IPS-18c (cell line): ENCODE data around the gene BCKDHB.
"Not testable (repeated sequence)": the region's sequence is repeated elsewhere in the genome, so short reads cannot be mapped to it uniquely, and the experiment has no call there.

Experiments used
- H3K4me3 ChIP-seq: 2 replicates; pipeline ENCODE4 v1.7.0; 2013; ENCODE audit warnings: low read depth, mild to moderate bottlenecking, low read length, moderate library complexity; ENCODE audit not compliant: insufficient read depth
- H3K9me3 ChIP-seq: one replicate; pipeline ENCODE4 v1.6.1; 2013; ENCODE audit warnings: mild to moderate bottlenecking, low read length, moderate library complexity; ENCODE audit not compliant: control insufficient read depth, insufficient read depth

The BCKDHB gene

DNA sequence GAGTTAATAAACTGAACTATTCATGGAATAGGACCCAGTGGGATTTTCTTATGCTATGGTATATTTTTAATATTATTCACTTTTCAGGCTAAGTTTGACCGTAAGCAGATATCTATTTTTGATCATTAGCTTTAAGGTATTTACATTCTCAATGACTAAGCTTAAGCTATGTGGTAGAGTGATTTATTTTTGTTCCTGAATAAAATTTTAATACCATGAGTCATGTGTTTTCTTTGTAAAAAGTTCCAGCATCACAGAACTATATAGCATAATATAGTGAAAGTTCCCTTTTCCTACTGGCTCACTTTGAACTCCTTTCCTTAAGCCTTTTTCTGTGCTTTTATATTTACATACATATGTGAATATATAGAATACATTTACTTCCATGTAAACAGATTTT lies 75.8 kb downstream of the BCKDHB start:
- no peak overlapping the region for H3K4me3 ChIP-seq
- no peaks in the 10 kb centered on the region for H3K9me3 ChIP-seq

DNA sequence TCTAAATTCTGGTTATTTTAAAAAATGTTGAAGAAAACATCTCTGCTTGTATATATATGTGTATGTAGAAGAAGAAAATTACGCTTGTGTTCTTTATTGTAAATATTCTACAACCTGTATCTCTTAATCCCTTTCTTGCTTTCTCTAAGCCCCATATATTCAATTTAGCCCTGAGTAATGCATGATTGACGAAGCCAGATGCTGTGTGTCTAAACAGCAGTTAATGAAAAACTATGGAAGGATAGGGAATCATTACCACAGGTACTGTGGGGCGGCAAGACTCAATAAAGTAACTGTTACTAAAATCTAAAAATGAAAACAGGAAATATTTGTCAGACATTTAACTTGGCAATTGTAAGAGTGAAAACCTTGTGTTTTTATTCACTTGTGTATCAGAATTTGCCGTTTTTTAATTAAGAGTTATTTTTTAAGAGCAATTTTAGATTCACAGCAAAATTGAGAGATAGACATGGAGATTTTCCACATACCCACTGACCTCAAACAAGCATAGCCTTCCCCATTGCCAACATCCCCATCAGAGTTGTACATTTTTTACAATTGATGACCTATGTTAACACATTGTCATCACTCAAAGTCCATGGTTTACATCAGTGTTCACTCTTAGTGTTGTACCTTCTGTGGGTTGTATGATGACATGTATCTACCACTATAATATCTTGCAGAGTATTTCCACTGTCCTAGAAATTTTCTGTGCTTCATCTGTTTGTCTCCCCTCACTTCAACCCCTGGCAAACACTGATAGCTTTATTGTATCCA lies 76.7 kb downstream of the BCKDHB start:
- Histone ChIP-seq H3K9me3 (no peaks in the 10 kb centered on the region), H3K4me3 (no peak overlapping the region)

DNA sequence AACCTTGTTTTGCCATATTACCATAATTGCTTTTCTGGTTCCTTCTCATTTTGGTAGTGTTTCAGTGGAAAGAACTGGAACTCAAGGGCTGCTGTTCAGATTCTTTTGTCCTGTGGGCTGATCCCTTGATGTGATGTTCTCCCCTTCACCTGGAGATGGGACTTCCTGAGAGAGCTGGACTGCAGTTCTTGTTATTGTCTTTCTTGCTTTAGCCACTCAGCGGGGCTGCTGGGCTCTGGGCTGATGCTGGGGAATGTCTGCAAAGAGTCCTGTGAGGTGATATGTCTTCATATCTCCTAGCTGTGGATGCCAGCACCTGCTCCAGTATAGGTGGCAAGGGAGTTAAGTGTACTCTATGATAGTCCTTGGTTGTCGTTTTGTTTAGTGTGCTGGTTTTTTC lies 79.0 kb downstream of the BCKDHB start:
- H3K4me3 ChIP-seq: no peak overlapping the region
- H3K9me3 ChIP-seq: no peaks in the 10 kb centered on the region

DNA sequence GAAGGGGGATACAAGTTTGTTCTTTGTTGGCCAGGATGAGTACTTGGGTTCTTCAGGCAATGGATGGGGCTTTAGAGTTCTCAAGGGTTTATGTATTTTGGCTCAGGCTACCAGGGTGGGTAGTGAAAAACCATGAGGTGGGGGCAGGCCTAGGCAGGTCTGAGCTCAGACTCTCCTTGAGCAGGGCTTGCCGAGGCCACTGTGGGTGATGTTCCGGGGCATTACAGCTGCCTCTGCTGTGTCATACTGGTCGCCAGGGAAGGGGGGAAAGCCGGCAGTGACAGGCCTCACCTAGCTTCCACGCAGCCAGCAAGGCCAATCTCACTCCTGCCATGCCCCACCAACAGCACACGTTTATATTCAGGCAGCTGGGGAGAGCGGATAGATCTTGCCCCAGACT lies 79.6 kb downstream of the BCKDHB start:
- Histone ChIP-seq H3K4me3 (no peak overlapping the region), H3K9me3 (no peaks in the 10 kb centered on the region)

DNA sequence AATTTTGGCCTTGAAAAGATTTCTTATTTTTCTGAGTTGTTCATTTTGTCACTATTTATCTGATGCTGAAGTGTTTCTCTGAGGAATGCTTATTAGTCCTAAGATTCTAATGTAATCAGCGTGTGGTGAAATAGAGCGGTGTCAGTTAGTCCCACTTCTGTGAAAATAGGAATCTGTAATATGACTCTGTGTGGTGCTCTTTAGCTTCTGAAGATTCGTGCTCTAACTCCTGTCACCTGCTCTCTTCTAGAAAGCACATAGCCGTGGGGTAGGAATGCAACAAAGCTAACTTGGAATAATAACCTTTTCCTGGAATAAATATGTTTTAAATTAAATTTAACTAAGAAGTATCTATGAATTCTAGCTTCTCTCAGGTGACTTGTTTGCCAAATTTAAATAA lies 90.4 kb downstream of the BCKDHB start:
- Histone ChIP-seq H3K9me3 (no peaks in the 10 kb centered on the region), H3K4me3 (no peak overlapping the region)

DNA sequence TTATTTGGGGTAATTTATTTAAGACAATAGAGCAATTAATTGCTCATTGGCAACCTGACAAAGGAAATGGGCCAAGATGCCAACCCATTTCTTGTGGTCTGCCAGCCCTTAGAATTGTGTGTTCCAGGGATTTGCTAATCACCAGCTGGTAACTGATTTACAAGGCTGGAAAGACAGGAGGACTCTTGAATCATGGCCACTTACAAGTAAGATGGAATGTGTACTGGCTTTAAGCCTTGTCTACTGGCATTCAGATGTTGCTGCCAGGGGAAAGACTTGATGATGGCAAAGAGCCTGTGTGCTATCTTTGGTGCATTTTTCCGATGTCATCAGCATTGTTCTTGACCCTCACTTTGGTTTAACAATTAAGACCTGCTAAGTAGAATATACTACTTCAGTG lies 91.0 kb downstream of the BCKDHB start:
- no peak overlapping the region for H3K4me3 ChIP-seq
- no peaks in the 10 kb centered on the region for H3K9me3 ChIP-seq

DNA sequence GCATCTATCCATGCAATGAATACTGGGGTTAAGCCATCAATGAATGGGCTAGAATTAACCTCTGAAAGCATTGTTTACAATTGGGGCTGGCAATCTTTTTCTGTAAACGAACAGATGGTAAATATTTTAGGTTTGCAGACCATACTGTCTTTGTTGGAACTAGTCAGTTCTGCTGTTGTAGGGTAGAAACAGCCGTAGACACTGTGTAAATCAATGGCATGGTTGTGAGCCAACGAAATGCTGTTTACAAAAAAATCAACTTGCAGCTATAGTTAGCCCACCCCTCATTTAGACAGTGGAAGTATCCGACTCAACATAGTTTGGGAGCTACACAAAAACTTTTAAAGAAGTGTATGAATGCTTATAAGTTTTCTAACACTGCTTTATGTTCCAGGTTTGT lies 91.5 kb downstream of the BCKDHB start:
- H3K4me3 ChIP-seq: no peak overlapping the region
- H3K9me3 ChIP-seq: no peaks in the 10 kb centered on the region

DNA sequence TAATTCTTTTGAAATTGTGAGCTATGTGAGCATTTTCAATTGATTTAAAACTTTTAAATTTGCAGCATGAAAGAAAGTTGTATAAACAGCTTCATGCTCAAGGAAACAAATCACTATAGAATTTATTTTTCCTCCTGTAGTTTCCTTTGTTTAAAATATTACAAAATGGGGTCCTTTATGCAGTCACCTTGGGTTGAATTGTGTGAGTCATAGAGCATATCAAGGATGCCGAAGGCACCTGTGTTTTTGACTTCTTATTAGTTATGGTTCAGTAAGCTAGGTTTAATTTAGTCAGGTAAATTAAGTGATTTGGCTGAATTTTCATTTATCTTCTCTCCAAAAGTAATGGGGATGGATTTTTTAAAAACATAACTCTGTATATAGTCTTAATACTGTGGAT lies 96.8 kb downstream of the BCKDHB start:
- Histone ChIP-seq H3K4me3 (no peak overlapping the region), H3K9me3 (no peaks in the 10 kb centered on the region)

DNA sequence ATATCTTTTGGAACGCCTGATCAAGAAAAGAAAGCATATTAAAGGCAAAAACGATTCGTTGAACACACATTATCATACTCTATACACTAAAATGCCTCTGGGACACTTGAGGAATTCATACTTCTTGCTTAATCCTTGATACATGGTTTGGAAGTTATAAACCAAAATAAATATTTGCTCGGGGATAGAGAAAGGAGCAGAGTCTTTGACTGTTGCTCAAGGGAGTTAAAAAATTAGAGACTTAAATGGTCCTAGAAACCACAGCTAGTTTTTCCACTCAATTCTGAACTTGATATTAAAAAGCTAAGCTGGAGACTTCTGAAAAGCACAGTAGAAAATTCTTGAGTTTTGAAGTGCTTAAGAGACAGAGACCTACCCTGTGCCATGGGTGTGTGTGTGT lies 98.9 kb downstream of the BCKDHB start:
- no peak overlapping the region for H3K4me3 ChIP-seq
- no peaks in the 10 kb centered on the region for H3K9me3 ChIP-seq

DNA sequence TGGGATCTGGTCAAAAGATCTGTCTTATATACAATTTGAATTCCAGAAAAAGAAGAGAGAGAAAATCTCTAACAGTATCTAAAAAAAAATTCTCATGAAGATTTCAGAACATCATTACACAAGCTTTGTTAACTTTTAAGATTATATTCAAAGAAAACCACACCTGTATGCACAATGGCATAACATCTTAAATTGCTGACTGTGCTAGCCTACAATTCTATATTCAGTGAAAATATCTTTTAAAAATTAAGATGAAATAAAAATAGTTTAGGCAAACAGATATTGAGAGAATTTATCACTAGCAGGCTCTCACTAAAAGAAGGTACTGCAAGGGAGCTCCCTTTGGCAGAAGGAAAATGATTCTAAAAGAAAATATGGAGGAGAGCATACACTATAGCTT lies 100.3 kb downstream of the BCKDHB start:
- no peak overlapping the region for H3K4me3 ChIP-seq
- no peaks in the 10 kb centered on the region for H3K9me3 ChIP-seq

DNA sequence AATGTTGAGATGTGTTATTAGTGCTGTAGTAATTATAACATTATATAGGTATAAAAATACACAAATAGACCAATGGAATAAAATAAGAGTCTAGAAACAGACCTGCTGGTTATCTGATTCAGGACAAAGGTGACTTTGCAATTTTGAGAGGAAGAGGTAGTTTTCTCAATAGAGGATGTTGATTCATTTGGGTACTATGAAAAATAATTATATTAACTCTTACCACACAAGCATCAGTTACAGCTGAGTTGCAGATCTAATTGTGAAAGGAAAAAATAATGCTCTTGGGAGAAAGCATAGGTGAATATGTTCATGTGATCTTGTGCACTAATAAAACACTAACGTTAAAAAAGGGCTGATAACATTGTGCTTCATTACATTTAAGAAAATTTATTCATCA lies 103.0 kb downstream of the BCKDHB start:
- H3K4me3 ChIP-seq: no peak overlapping the region

DNA sequence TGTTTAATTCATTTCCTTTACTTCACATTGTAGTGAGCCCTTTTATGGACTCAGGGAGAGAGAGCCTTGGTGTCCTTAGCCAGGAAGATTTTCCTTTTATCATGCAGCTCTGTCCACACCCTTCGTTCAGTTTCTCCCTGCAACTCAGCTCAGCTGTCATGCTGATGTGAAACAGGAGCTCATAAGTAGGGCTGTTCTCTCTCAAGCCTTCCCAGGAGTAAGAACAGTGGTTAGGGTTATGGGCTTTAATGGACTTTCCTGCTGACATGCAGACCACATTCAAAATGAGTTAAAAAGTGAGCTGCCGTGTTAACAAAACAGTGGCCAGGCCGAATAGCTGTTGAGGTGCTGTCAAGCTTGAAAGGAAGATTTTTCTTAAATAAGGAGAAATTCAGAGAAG lies 104.1 kb downstream of the BCKDHB start:
- H3K4me3 ChIP-seq: no peak overlapping the region

More for the DNA sequence above, 103.0 kb downstream of the BCKDHB start:
- no peaks in the 10 kb centered on the region for H3K9me3 ChIP-seq

DNA sequence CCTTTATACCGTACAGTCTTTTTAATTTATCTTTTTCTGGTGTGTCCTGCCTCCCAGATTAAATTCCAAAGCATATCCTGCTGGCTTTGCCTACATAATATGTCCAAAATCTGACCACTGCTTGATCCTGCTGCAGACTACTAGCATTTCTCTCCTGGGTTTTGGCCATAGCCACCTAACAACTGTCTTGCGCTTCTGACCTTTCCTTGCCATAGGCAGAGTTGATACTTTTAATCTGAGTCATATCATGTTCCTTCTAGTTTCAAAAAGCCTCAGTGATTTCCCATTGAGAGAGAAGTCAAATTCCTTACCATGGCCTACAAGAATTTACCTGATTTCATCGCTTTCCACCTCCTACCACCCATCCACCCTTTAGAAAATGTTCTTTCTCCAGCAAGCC lies 104.8 kb downstream of the BCKDHB start:
- Histone ChIP-seq H3K9me3 (no peaks in the 10 kb centered on the region), H3K4me3 (no peak overlapping the region)

More for the DNA sequence above, 104.1 kb downstream of the BCKDHB start:
- H3K9me3 ChIP-seq: no peaks in the 10 kb centered on the region

DNA sequence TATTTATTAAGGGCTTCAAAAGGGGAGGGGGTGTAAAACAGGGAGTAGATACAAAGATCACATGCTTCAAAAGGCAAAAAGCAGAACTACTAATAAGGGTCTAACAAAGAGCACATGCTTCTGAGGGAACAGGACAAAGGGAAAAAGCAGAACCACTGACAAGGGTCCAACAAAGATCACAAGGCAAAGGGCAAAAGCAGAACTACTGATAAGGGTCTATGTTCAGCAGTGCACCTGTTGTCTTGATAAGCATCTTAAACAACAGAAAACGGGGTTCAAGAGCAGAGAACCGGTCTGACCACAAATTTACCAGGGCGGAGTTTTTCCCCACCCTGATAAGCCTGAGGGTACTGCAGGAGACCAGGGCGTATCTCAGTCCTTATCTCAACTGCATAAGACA lies 105.4 kb downstream of the BCKDHB start:
- not testable (repeated sequence) for H3K9me3 ChIP-seq, H3K4me3 ChIP-seq

DNA sequence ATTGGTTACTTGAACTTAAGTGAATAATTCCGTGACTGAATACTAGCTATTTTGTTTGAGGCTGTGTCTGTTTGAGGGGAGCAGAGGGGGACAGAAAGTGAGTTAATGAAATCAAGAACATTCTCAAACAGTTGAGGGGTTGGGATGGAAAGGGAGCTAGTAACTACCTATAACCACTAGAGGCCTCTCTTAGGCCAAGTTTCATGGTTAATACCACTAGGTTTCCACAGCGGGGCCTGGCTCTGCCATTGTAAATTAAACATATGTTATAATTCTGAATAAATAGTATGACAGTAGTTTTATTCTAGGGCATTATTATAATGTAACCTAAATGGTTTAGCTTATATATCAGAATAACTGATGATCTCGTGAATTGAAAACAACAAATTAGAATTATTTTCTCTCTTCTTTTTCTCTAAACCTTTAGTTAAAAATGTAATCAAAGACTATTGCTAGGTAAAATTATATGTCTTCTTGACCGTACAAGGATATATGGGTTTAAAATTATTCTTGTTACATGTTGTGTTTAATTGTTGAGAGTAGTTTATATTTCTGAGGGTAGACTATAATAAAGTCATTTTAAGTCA lies 108.1 kb downstream of the BCKDHB start:
- Histone ChIP-seq H3K4me3 (no peak overlapping the region), H3K9me3 (no peaks in the 10 kb centered on the region)

DNA sequence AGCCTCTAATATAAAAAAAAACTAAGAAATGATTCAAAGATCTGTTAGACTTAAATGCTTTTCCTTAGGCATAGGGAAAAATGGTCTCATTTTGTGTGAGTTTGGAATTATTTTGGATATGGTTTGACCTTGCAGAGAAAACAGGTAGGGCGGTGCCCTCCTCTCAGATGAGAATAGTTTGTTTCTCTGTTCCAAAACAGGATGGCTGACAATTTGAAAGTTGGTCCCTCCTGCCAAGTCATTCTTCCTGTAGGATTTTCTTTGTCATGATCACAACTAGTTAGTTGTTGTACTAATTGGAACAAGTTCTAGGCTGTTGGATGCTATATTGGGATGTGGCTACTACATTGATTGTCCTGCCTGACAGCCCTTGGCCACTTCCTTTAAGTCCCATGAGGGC lies 108.6 kb downstream of the BCKDHB start:
- no peak overlapping the region for H3K4me3 ChIP-seq
- no peaks in the 10 kb centered on the region for H3K9me3 ChIP-seq

DNA sequence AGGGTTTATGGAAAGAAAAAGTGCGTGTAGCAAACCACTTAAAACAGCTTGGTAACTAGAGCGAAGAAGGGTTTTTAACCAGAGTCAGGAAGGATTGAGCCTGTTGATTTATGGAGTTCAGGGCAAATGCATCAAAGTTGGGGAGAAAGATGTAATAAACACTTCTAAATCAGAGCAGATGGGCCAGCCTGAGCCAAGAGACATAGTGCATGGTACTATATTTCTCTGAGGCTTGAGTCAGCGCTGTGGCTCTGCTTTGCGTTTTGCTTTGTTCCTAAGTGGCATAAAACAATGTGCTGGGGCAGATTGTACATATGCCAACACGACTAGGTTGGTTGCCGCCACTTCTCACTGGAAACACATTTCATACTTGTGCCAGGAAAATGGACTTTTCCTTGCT lies 111.3 kb downstream of the BCKDHB start:
- no peak overlapping the region for H3K4me3 ChIP-seq

DNA sequence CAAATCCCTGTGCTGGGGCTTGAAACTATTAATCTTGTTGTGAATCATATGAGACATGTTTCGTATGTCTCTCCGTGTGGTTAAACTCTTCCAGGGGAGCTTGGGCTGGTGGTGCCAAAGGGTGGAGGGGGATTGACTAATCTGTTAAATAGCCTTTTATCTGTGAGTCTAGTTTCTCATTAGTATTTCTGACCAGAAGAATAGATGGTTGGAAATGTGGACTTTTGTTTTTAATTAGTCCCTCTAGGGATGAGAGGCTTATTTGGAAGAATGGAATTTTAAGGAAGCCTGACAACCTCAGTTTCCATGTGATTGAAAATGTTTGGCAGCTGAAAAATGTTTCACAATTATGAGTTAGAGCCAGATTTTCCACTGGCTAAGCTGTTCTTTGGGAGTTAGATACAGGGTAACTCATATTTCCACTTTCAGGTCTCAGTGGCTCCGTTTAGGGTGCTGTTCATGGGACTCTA lies 117.3 kb downstream of the BCKDHB start:
- Histone ChIP-seq H3K9me3 (no peaks in the 10 kb centered on the region), H3K4me3 (no peak overlapping the region)

More for the DNA sequence above, 111.3 kb downstream of the BCKDHB start:
- H3K9me3 ChIP-seq: no peaks in the 10 kb centered on the region

DNA sequence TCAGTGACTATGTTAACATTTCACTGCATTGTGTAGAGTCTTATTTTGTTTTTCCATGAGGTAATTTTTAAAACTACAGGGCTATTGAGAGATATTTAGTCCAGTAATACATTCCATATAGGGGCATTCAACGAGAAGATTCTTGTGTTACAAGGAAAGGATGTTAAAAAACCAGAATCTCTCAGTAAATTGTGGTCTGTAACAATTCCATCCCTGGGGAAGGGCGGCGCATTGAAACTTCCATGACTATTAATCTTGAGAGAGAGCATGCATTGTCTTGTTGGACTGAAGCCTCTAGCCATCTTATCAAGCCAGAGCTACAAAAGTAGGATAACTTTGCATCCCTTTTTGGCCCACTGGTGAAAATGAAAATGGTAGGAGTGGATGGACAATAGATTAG lies 119.7 kb downstream of the BCKDHB start:
- H3K9me3 ChIP-seq: no peaks in the 10 kb centered on the region
- H3K4me3 ChIP-seq: no peak overlapping the region
